Superior temporal gyrus (tissue), 1 donor: Measurements from ENCODE around the gene NAP1L4.
"Not testable (repeated sequence)": the region's sequence is repeated elsewhere in the genome, so short reads cannot be mapped to it uniquely, and the experiment has no call there.

Experiments
- DNase-seq: peaks from one replicate; pipeline ENCODE4 v3.0.0-alpha.2; 2016; ENCODE audit errors: extremely low spot score

Gene NAP1L4

GRCh38 chr11:2958251-2958650, 33.9 kb downstream of the NAP1L4 start:
- no peak for DNase-seq

DNA sequence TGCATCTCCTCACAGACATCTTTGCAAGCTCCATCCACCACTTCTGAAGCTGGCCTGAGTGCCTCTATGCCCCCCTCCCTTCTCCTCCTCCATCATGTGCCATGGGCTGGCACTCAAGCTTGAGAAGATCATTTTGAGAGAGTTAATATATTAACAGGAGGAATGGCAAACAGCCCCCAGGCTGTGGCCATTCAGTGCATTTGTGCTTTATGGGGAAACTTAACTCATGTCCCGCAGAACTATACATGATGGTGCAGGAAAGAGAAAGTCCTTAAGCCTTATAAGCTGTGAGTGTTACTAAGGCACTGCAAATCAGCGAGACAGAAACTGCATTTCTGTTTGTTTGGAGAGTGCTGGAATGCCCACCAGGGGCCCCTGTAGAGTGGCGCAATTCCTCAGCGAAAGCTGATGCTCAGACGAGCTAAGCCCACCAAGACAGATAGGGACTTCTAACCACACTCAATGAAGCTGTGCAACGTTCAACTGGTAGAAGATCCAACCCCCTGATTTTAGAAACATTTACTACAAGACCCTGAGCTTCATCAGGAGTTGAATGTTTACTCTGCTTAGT, 36.1 kb downstream of the NAP1L4 start:
- DNase-seq, result no peak

GRCh38 chr11:2954263-2954662, 37.9 kb downstream of the NAP1L4 start:
- no peak for DNase-seq

GRCh38 chr11:2952290-2952689, 39.8 kb downstream of the NAP1L4 start:
- no peak for DNase-seq

GRCh38 chr11:2951231-2952110, 40.7 kb downstream of the NAP1L4 start:
- no peak for DNase-seq

DNA sequence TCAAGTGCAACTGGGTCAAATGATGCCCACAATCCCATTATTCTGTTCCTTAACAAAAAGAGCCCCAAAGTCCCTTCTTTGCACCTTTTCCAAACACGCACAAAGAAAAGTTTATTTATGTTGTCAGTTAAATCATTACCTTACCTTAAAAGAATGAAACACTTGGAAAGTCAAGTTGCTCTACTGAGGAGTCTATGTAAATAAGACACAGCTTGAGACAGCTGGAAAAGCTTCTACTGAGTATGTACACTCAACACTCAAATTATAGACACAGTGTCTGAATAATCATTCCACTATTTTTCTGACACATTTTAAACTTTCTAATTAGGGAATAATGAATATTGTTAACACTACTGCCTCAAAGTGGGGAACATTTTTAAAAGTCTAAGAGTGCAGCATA, 41.3 kb downstream of the NAP1L4 start:
- DNase-seq, result no peak

GRCh38 chr11:2949920-2950319, 42.2 kb downstream of the NAP1L4 start:
- DNase-seq, result no peak

- no peak for DNase-seq
These were observed 44.4 kb downstream of the NAP1L4 start for GRCh38 chr11:2947744-2948143.

DNA sequence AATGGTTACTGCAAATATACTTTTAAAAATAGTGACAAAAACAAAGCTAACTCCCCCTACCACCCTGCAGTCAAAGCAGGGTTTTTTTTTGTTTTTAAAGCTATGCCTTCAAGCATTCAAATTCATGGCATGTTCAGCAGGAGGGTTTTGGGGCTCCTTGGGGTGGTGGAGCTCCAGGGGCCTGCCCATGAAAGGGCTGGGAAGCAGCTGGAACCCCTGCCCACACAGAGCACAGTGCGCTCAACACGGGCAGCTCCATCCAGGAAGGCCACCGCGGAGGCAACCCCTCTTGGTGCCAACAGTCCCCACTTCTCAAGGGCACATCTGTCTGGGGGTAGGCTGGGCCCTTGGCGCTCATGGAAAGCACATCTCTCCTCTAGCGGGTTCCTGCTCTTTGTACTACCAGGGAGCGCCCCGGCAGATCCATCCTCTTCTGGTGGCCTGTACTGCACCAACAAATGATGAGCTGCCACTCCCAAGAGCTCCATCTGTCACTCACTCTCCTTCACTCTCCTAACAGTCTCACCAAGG, 46.3 kb downstream of the NAP1L4 start:
- no peak for DNase-seq

DNA sequence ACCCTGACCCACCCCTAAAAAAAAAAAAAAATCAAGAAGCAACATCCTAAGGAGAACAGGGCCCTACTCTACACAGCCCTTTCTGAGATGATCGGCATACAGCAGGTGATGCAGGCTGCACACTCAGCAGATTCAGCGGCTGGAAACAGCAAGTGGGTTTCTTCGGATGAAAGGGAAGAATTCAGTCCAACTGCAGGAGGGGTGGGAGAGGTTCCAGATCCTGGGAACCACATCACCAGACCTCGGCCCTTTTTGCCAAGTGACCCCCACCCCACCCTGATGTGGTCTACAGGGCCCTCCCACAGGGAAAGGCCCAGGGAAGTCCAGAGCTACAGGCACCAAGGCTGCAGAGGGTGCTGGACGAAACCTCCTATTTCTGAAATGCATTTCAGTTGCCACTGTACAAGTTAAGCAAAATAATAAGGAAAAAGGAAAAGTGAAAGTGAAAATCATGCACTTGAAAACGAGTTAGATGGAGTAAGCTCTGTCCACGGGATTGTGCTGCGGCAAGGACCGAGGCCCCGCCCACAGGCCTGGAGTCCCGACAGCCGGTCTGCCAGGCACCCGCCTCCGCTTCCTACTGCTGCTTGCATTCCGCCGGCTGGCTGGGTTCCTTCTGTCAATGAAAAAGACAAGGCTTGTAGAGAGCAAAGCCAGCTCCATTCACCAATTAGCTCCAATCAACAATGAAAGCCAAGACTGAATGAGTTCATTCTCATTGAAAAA, 46.9 kb downstream of the NAP1L4 start:
- DNase-seq, result peak; percentile 93

GRCh38 chr11:2944530-2944929, 47.6 kb downstream of the NAP1L4 start:
- DNase-seq, result no peak

GRCh38 chr11:2943711-2944118, 48.4 kb downstream of the NAP1L4 start:
- DNase-seq, result no peak

- DNase-seq, result no peak
These were observed 49.0 kb downstream of the NAP1L4 start for GRCh38 chr11:2942872-2943710.

DNA sequence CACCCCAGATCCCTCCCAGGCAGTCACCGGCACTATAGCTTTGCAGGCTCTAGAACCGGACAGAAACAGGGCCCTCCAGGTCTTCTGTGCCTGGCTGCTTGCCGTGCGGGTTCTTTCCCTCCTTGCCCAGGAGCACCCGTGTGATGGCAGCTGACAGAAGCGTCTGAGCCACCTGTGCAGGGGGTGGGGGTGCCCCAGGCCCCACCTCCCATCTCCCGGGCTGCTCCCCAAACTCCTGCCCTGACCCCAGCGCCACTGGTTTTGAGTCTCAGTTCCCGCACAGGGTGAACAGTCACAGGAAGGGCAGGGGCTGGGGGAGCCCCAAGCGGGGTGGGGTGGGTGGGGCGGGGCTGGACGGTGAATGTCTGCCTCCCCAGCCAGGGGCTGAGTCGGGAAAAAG, 49.7 kb downstream of the NAP1L4 start:
- no peak for DNase-seq

- no peak for DNase-seq
These were observed 51.0 kb downstream of the NAP1L4 start for GRCh38 chr11:2940921-2941821.

- no peak for DNase-seq
These were observed 51.8 kb downstream of the NAP1L4 start for GRCh38 chr11:2940147-2940920.

GRCh38 chr11:2938458-2939418, 53.4 kb downstream of the NAP1L4 start:
- DNase-seq, result not testable (repeated sequence)

DNA sequence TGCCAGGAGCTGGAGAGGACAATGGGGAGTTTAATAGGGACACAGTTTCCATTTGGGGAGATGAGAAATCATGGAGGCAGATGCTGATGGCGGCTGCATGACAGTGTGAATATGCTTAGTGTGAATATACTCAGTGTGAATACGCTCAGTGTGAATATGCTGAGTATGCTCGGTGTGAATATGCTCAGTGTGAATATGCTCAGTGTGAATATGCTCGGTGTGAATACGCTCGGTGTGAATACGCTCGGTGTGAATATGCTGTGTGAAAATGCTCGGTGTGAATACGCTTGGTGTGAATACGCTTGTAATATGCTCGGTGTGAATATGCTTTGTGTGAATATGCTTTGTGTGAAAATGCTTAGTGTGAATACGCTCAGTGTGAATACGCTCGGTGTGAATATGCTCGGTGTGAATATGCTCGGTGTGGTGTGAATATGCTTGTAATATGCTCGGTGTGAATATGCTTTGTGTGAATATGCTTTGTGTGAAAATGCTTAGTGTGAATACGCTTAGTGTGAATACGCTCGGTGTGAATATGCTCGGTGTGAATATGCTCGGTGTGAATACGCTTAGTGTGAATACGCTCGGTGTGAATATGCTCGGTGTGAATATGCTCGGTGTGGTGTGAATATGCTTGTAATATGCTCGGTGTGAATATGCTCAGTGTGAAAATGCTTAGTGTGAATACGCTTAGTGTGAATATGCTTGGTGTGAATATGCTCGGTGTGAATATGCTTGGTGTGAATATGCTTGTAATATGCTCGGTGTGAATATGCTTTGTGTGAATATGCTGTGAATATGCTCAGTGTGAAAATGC, 54.3 kb downstream of the NAP1L4 start:
- not testable (repeated sequence) for DNase-seq
